GM18951 (cell line): ENCODE measurements around the gene TM9SF4.

Source experiments
- POLR2A ChIP-seq: IDR thresholded peaks from 4 replicates; pipeline ENCODE4 v1.6.1; 2011; ENCODE audit warnings: mild to moderate bottlenecking; ENCODE audit not compliant: insufficient read length, insufficient read depth; ENCODE audit errors: extremely low read depth
- in situ Hi-C: fragments of 300-500 bp; cut with MboI; formaldehyde crosslinking; loops from one replicate; pipeline ENCODE4 v1.12.0; 2022; ENCODE audit warnings: low sequenced_read_pairs, mixed read lengths, inconsistent platforms; ENCODE audit not compliant: unreplicated experiment

TM9SF4 gene, protein sequence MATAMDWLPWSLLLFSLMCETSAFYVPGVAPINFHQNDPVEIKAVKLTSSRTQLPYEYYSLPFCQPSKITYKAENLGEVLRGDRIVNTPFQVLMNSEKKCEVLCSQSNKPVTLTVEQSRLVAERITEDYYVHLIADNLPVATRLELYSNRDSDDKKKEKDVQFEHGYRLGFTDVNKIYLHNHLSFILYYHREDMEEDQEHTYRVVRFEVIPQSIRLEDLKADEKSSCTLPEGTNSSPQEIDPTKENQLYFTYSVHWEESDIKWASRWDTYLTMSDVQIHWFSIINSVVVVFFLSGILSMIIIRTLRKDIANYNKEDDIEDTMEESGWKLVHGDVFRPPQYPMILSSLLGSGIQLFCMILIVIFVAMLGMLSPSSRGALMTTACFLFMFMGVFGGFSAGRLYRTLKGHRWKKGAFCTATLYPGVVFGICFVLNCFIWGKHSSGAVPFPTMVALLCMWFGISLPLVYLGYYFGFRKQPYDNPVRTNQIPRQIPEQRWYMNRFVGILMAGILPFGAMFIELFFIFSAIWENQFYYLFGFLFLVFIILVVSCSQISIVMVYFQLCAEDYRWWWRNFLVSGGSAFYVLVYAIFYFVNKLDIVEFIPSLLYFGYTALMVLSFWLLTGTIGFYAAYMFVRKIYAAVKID

GRCh38 chr20:32109392-32110172, at the start of gene TM9SF4:
Gene TM9SF4, plus strand, starts transcription at chr20:32109714. Its CDS starts 27 bp downstream, at chr20:32109741.
- in situ Hi-C loops: no loop called here
- peak; percentile 86 for TF ChIP-seq POLR2A

- no peak for TF ChIP-seq POLR2A
- in situ Hi-C loops: no loop called here
Measured at GRCh38 chr20:32062776-32063170, 46.7 kb upstream of the TM9SF4 start.

DNA sequence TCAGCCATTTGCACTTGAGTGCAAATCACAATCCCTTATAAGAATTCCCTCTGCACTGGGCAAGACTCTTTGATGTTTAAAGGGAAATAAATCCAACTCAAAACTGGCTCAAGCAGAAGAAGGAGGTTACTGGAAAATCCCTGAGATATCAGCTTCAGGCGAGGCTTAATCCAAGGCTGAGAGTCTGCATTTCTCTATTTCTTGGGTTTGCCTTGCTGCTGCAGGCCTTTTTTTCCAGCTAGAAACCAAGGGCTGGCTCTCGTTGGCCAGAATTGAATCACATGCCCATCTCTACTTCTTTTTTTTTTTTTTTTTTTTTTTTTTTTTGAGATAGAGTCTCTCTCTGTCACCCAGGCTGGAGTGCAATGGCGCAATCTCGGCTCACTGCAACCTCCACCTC, 45.8 kb upstream of the TM9SF4 start:
- no peak for TF ChIP-seq POLR2A
- in situ Hi-C loops: no loop called here

DNA sequence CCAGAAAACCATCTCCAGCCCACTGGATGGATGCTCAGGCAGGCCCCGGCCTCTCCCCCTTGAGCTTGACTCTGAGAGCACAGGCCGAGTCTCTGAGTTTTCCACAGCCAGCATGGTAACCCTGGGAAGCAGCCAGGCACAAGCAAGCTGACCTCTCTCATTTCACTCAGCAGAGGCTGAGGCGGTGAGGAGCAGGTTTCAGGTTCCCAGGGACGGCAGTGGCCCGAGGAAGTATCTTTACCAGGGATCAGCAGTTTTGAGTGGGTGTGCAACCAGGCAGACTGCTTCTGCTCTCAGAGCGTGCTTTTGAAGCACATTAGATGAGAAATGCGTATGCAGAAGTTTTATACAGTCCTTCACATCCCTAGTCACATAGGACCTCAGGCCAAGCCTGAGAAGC, 44.8 kb upstream of the TM9SF4 start:
- TF ChIP-seq POLR2A: no peak
- in situ Hi-C loops: no loop called here

DNA sequence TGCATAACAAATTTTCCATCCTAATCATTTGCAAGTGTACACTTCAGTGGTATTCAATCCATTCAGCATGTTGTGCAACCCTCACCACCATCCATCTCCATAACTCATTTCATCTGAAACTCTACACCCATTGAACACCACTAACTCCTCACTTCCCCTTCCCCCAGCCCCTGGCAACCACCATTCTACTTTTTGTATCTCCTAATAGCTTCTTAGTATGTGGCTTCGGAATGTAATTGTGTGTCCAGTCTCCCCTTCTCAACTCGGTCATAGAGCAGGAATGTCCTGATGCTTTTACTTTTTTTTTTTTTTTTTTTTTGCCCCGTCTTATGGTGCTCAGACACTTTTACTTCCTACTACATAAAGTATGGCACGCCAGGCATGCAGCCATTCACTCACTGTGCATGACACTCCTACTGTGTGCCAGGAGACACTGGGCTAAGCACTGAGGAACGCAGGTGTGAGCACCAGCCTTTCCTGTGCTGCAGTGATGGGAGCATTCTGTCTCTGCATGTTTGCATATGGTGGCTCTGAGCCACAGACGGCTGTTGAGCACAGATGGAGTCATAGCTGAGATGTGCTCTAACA, 42.2 kb upstream of the TM9SF4 start:
- in situ Hi-C loops: no loop called here
- TF ChIP-seq POLR2A: no peak

GRCh38 chr20:32068174-32068573, 41.3 kb upstream of the TM9SF4 start:
- in situ Hi-C loops: no loop called here
- TF ChIP-seq POLR2A: no peak

DNA sequence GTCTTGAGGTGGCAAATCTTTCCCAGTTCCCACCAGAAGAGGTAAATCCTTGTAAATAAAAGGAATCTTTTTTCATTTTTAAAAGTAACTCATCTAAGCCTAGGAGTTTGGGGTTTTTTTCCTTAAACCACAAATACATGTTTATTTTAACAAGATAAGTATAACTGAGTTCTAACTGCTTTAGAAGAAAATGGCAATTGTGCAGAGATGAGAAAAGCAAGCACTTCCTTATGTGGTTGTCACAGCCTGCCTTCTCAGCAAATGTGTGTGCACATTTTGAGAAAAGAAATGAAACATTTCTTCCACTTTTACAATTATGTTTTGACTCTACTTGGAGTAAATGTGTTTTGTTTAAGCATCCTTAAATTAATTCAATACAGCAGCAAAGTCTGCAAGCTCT, 39.8 kb upstream of the TM9SF4 start:
- TF ChIP-seq POLR2A: no peak
- in situ Hi-C loops: no loop called here

GRCh38 chr20:32070282-32070681, 39.2 kb upstream of the TM9SF4 start:
- in situ Hi-C loops: no loop called here

GRCh38 chr20:32070690-32071213, 38.8 kb upstream of the TM9SF4 start:
- in situ Hi-C loops: no loop called here
- TF ChIP-seq POLR2A: no peak

More at GRCh38 chr20:32070282-32070681, 39.2 kb upstream of the TM9SF4 start:
- no peak for TF ChIP-seq POLR2A

DNA sequence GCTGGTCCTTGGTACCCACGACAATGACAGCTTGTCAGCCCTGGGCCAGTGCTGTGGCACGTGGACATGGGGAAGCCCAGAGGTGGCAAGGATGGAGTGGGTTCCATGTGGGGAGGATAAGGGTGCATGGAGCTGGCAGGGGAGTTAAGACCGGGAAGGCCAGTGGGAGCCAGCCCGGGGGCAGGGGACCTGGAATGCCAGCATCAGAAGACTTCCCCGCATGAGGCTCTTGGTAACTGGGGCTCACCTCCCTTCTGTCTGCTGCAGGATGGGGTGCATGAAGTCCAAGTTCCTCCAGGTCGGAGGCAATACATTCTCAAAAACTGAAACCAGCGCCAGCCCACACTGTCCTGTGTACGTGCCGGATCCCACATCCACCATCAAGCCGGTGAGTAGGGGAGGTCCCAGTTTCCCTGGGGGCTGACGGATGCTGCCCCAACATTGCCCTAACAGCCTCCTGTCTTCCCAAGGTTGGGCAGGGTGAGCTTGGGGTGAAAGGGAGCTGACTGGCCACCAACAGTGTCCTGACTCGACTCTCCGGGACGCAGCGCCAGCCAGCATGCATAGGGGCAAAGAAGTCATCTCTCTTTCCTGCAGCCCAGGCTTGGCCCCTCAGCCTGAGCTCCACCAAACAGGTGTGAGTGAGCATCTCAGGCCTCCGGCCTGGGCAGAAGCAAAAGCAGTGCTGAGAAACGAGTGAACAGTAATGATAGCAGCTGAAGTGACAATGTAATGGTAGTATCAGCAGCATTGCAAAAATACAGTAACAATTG, 37.9 kb upstream of the TM9SF4 start:
- in situ Hi-C loops: no loop called here
- no peak for TF ChIP-seq POLR2A

- in situ Hi-C loops: no loop called here
- no peak for TF ChIP-seq POLR2A
Measured at GRCh38 chr20:32072168-32072750, 37.3 kb upstream of the TM9SF4 start.

DNA sequence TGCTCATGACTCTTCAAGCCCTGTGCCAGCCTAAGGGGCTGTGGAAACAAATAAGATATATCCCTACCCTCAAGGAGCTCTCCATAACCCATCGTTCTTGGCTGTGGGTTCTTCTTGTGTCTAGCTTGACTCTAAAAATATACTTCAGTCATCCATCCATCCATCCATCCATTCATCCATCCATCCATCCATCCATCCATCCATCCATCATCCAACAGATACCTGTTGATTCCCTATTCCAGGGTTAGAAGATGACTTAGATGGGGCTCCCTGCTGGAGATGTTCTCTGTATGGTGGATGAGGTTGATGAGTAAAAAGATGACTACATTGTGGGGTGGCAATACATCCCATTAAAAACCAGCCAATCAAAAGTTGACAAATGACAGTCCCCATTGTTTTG, 34.0 kb upstream of the TM9SF4 start:
- in situ Hi-C loops: no loop called here
- no peak for TF ChIP-seq POLR2A
